ENCODE data around the gene CARNS1. TPM values are rescaled to one million over a fixed set of nuclear protein-coding genes. Genes with fewer than 3 reads are reported as not detected.
A peak's percentile ranks its signal among the peaks of the same experiment; 100 is the strongest.

Gene CARNS1
- total and polyA plus RNA-seq, 2 of the 13 experiments (the other 11 are each of a cell fraction or from before 2014, with no cell fraction given): not detected

- TF ChIP-seq SRSF9 (IDR thresholded peaks at IDR 0.05; ENCODE audit: borderline replicate concordance, insufficient read depth, low read depth, low read length, poor library complexity, severe bottlenecking): no peak
- TF ChIP-seq TAF15 (IDR thresholded peaks at IDR 0.05; ENCODE audit: low read depth, low read length, poor library complexity, severe bottlenecking): no peak
- no peak for TF ChIP-seq MZF1 (CRISPR knock-in tag; IDR thresholded peaks at IDR 0.05; ENCODE audit: borderline replicate concordance)
- TF ChIP-seq, protein P1, sequence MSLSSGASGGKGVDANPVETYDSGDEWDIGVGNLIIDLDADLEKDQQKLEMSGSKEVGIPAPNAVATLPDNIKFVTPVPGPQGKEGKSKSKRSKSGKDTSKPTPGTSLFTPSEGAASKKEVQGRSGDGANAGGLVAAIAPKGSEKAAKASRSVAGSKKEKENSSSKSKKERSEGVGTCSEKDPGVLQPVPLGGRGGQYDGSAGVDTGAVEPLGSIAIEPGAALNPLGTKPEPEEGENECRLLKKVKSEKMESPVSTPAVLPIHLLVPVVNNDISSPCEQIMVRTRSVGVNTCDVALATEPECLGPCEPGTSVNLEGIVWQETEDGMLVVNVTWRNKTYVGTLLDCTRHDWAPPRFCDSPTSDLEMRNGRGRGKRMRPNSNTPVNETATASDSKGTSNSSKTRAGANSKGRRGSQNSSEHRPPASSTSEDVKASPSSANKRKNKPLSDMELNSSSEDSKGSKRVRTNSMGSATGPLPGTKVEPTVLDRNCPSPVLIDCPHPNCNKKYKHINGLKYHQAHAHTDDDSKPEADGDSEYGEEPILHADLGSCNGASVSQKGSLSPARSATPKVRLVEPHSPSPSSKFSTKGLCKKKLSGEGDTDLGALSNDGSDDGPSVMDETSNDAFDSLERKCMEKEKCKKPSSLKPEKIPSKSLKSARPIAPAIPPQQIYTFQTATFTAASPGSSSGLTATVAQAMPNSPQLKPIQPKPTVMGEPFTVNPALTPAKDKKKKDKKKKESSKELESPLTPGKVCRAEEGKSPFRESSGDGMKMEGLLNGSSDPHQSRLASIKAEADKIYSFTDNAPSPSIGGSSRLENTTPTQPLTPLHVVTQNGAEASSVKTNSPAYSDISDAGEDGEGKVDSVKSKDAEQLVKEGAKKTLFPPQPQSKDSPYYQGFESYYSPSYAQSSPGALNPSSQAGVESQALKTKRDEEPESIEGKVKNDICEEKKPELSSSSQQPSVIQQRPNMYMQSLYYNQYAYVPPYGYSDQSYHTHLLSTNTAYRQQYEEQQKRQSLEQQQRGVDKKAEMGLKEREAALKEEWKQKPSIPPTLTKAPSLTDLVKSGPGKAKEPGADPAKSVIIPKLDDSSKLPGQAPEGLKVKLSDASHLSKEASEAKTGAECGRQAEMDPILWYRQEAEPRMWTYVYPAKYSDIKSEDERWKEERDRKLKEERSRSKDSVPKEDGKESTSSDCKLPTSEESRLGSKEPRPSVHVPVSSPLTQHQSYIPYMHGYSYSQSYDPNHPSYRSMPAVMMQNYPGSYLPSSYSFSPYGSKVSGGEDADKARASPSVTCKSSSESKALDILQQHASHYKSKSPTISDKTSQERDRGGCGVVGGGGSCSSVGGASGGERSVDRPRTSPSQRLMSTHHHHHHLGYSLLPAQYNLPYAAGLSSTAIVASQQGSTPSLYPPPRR (CRISPR knock-in tag; IDR thresholded peaks at IDR 0.05; ENCODE audit: borderline replicate concordance): peak; percentile 27; the same call in 1 of the 2 replicates
- no peak; the same call in 1 of the 2 replicates for TF ChIP-seq CTCF (CRISPR knock-in tag; IDR thresholded peaks at IDR 0.05)
- no peak for TF ChIP-seq ZNF138 (CRISPR knock-in tag; IDR thresholded peaks at IDR 0.05; ENCODE audit: low read depth)
- TF ChIP-seq, protein P2, sequence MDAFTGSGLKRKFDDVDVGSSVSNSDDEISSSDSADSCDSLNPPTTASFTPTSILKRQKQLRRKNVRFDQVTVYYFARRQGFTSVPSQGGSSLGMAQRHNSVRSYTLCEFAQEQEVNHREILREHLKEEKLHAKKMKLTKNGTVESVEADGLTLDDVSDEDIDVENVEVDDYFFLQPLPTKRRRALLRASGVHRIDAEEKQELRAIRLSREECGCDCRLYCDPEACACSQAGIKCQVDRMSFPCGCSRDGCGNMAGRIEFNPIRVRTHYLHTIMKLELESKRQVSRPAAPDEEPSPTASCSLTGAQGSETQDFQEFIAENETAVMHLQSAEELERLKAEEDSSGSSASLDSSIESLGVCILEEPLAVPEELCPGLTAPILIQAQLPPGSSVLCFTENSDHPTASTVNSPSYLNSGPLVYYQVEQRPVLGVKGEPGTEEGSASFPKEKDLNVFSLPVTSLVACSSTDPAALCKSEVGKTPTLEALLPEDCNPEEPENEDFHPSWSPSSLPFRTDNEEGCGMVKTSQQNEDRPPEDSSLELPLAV (CRISPR knock-in tag; conservative IDR thresholded peaks at IDR 0.05; ENCODE audit: low read depth): no peak
- TF ChIP-seq CAMTA2 (CRISPR knock-in tag; IDR thresholded peaks at IDR 0.05; ENCODE audit: borderline replicate concordance): no peak
- peak; percentile 58 for TF ChIP-seq SAFB2 (CRISPR knock-in tag; IDR thresholded peaks at IDR 0.05; ENCODE audit: borderline replicate concordance, low read depth)
- no peak for TF ChIP-seq FOXK1 (CRISPR knock-in tag; IDR thresholded peaks at IDR 0.05; ENCODE audit: borderline replicate concordance, low read depth)
- TF ChIP-seq ZNF550 (CRISPR knock-in tag; IDR thresholded peaks at IDR 0.05; ENCODE audit: borderline replicate concordance): 0 out of 2 replicates have a peak, but pooled peaks have one; percentile 68
- no peak for TF ChIP-seq ZMYM3 (CRISPR knock-in tag; IDR thresholded peaks at IDR 0.05)
- no peak for TF ChIP-seq KAT2B (IDR thresholded peaks at IDR 0.05; ENCODE audit: borderline replicate concordance, low read depth, low read length)
- no peak for TF ChIP-seq ZNF670 (CRISPR knock-in tag; IDR thresholded peaks at IDR 0.05; ENCODE audit: borderline replicate concordance)
- no peak for TF ChIP-seq SMYD3 (CRISPR knock-in tag; IDR thresholded peaks at IDR 0.05)
- no peak for TF ChIP-seq ZHX1 (CRISPR knock-in tag; IDR thresholded peaks at IDR 0.05; ENCODE audit: low read depth)
Measured at GRCh38 chr11:67463680-67464410, 48.4 kb downstream of the CARNS1 start (continued).
